GM10266 (cell line): ENCODE results near the gene FTO.
"Not testable (repeated sequence)": the region's sequence is repeated elsewhere in the genome, so short reads cannot be mapped to it uniquely, and the experiment has no call there.

ENCODE experiments used
- DNase-seq: peaks from one replicate; pipeline ENCODE4 v3.0.0; 2012; ENCODE audit errors: extremely low spot score
- CTCF ChIP-seq: IDR thresholded peaks from 2 replicates; pipeline ENCODE4 v1.5.1; 2012; ENCODE audit warnings: mild to moderate bottlenecking, low read depth; ENCODE audit not compliant: control insufficient read depth, insufficient read depth; ENCODE audit errors: missing control alignments

FTO gene

DNA sequence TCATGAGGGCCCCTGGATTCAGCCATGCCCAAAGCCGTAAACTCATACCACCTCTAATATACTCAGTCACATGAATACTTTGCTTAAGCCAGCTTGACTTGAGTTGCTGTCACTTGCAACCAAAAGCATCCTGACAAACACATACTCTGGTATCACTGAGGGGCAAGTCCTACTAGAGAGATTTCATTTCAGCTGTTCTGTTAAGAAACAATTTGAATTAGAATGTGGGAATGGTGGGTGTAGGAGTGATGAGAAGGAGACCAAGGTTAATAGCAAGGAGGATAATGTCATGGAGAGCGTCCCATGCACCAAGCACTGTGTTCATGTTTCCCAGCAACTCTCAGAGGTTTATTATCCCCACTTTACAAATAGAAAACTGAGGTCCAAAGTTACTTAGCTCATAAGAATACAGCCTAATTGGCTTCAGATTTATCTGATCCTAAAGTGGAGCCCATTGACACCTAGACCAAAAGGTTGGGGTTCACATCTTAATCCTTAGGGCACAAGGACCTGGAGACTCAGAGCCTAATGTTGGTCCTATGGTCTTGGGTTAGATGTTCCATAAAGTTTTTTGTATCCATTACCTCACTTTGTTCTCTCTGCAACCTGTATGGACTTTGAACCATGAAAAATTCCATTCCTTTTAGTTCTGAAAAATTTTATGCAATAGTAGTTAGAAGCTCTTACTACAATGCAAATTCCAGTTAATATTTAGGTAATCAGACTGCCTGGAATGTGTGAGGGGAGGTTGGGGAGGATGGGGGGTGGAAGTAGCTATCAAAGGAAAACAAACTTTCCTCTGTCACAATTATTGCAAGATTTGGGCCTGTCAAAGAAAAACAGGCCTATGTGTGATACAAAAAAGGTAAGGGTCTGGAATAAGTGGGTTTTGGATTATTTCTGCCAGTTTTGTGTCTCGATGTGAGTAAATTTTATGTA lies 476.7 kb downstream of the FTO start:
- DNase-seq: no peak
- no peak for TF ChIP-seq CTCF

GRCh38 chr16:54181683-54182329 lies 477.9 kb downstream of the FTO start:
- DNase-seq: not testable (repeated sequence)

DNA sequence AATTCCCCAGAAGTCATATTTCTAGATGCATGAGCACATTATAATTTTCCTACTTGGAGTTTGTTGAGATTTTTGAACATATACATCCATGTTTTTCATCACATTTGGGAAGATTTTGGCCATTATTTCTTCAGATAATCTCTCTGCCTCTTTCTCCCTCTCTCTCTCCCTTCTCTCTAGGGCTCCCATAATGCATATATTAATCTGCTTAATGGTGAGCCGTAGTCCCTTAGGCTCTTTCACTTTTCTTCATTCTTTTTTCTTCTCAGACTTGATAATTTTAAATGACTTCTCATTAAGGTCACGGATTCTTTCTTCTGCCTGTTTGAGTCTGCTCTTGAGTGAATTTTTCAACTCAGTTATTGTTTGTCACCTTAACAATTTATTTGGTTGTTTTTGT lies 481.1 kb downstream of the FTO start:
- TF ChIP-seq CTCF: no peak
- DNase-seq: no peak

DNA sequence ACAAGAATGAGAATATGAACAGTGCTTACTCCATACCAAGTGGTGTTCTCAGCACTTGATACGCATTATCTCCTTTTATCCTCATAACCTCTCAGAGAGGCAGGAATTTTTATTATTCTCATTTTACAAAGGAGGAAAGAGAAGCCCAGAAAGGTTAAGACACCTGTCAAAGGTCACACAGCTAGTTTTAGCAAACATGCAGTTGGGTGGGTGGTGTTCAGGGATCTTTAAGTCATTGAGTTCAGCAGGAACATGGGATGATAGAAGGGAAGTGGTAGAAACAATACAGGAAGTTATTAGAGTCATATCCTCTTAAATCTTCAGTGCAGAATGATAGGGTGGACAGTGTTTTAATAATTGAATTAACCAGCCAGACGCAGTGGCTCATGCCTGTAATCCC lies 487.2 kb downstream of the FTO start:
- TF ChIP-seq CTCF: no peak
- no peak for DNase-seq

GRCh38 chr16:54191592-54191991 lies 487.6 kb downstream of the FTO start:
- DNase-seq: no peak
- TF ChIP-seq CTCF: no peak

DNA sequence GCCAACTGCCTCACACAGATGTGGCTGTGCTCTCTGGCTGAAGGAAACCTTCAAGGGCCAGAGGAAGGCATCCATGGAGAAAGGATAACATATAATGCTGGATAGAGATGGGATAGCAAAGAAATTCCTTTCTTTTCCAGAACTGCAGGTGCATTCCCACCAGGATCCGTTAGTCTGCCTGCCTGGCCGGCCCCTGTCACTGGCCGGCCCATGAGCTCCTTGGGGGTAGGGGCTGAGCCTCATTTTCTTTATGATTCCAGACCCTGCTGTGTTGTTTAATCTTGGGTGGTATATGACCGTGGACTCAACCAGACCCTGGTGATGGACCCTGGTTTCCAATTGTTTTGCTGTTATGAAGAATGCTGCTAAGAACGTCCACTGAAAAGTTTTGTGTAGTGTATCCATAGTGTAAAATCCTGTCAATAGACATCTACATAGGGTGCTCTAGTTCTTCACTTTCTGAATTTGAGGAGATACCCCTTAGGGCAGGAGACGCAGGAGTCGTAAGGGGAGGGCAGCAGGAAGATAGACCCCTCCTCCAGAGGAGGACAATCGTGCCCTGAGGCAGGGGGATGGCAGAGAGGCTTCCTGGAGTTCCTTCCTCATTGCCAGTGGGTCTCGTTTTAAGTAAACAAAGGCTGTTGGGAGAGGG lies 489.2 kb downstream of the FTO start:
- no peak for TF ChIP-seq CTCF
- no peak for DNase-seq

DNA sequence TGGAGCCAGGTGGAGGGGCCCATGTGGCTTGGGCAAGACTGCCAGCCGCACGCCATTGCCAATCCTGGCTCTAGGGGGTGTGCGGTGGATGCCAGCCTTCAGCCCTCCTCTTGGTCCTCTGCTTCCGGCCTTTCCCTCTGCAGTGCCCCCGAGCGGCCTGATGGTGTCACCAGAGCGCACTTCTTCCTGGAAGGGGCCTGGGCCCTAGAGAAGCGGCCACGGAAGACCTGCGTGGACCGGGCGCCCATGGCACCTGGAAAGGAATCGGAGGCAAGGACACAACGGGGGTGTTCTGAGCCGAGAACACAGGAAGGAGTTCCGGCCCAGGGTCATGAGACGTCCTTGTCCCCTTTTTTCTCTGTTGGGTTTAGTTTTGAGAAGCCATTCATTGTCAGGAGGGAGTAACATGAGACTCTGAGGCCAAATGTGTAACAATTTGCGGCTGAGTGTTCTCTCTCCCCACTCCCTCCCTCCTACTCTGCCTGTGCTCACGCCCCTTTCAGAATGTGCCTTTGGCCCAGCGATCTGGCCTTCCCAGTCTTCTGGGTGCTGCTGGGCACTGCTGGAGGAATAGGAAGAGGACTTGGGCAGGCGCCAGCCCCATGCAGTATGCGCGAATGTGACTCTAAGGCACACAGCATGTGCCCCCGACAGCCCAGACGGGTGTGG lies 489.8 kb downstream of the FTO start:
- TF ChIP-seq CTCF: peak; percentile 65
- DNase-seq: peak; percentile 58
